K562 (cell line): ENCODE measurements around the gene KIAA0040.

Source experiments
- CBX8 ChIP-seq: fragments of 200-600 bp; sonication (generic); IDR thresholded peaks from 2 replicates; pipeline ENCODE4 v1.6.1; 2012; ENCODE audit warnings: borderline replicate concordance, mixed run types, low read depth, mild to moderate bottlenecking, moderate library complexity, mixed read lengths, low read length, control low read depth, inconsistent platforms; ENCODE audit not compliant: poor library complexity, severe bottlenecking; ENCODE audit errors: extremely low read depth
- HCFC1 ChIP-seq: IDR thresholded peaks from 2 replicates; pipeline ENCODE4 v1.6.1; 2012; ENCODE audit warnings: low read depth, low read length, improper control_type of control experiment
- HDAC3 ChIP-seq: fragments of 450-650 bp; IDR thresholded peaks from 2 replicates; pipeline ENCODE4 v1.6.1; 2018; ENCODE audit warnings: borderline replicate concordance, mild to moderate bottlenecking, moderate library complexity; ENCODE audit not compliant: partially characterized antibody
- PTRF ChIP-seq: fragments of 450-650 bp; IDR thresholded peaks from 2 replicates; pipeline ENCODE4 v1.6.1; 2016; ENCODE audit warnings: mild to moderate bottlenecking, missing genetic modification characterization, missing compliant biosample characterization
- RBFOX2 ChIP-seq: fragments of 200-400 bp; formaldehyde crosslinking; IDR thresholded peaks from 2 replicates; pipeline ENCODE4 v1.6.1; 2017; ENCODE audit warnings: low read depth, mild to moderate bottlenecking, low read length, moderate library complexity
- RCOR1 ChIP-seq, 2 experiments: IDR thresholded peaks; 2 replicates each; pipeline ENCODE4 v1.6.1; 2012; ENCODE audit warnings: low read depth in 2 of 2, low read length in 2 of 2, borderline replicate concordance in 1 of 2, improper control_type of control experiment in 1 of 2
- TF ChIP-seq, protein P1 (sequence below), 3 experiments: IDR thresholded peaks in 2 of 3; conservative IDR thresholded peaks in 1 of 3; 2 replicates each; pipeline ENCODE4 v1.5.1; 2011 to 2012; ENCODE audit warnings: low read length in 3 of 3, mild to moderate bottlenecking in 3 of 3, control low read depth in 2 of 3, improper control_type of control experiment in 1 of 3, inconsistent platforms in 1 of 3, low read depth in 1 of 3, mixed read lengths in 1 of 3, moderate library complexity in 1 of 3; ENCODE audit not compliant: insufficient read depth in 2 of 3

DNA sequence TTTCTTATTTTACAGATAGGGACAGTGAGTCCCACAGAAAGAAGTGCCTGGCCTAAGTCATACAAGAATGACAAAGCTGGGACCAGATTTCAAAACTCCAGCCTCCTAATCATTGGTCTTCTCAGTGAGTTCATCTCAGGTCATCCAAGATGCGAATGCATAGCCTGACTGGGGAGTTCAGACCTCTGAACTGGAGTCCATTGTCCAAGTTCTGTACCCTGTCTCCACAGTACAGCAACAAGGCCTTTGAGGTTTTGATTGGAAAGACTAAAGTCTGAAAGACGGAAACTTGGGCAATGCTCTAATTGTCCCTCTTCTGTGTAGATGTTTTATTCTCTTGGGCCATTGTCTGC, 63.0 kb downstream of the KIAA0040 start:
- TF ChIP-seq HCFC1 (no peak), RCOR1 (IDR thresholded peaks at IDR 0.05; ENCODE audit: borderline replicate concordance in 1 of 2, low read depth in 2 of 2, low read length in 2 of 2) (no peak), PTRF (tag) (no peak), HDAC3 (no peak), RBFOX2 (no peak), CBX8 (no peak)
- TF ChIP-seq, protein P1, sequence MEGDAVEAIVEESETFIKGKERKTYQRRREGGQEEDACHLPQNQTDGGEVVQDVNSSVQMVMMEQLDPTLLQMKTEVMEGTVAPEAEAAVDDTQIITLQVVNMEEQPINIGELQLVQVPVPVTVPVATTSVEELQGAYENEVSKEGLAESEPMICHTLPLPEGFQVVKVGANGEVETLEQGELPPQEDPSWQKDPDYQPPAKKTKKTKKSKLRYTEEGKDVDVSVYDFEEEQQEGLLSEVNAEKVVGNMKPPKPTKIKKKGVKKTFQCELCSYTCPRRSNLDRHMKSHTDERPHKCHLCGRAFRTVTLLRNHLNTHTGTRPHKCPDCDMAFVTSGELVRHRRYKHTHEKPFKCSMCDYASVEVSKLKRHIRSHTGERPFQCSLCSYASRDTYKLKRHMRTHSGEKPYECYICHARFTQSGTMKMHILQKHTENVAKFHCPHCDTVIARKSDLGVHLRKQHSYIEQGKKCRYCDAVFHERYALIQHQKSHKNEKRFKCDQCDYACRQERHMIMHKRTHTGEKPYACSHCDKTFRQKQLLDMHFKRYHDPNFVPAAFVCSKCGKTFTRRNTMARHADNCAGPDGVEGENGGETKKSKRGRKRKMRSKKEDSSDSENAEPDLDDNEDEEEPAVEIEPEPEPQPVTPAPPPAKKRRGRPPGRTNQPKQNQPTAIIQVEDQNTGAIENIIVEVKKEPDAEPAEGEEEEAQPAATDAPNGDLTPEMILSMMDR (IDR thresholded peaks at IDR 0.05 in 2 of 3, conservative IDR thresholded peaks at IDR 0.05 in 1 of 3; ENCODE audit: insufficient read depth in 2 of 3, low read depth in 1 of 3, low read length in 3 of 3), result no peak
